Cardiac fibroblast (primary cell): ENCODE measurements around the gene STARD13.

Experiments
- DNase-seq, 2 donors: peaks; one replicate each; pipeline versions ENCODE4 v3.0.0 to v3.0.0-alpha.2; 2010; ENCODE audit warnings: low read depth in 2 of 2
- H3K4me3 ChIP-seq, 2 donors: replicated peaks in 1 of 2; 1 replicate in 1 of 2; 2 replicates in 1 of 2; pipeline ENCODE4 v1.5.1; 2011; ENCODE audit warnings: low read depth in 2 of 2, low read length in 2 of 2, mild to moderate bottlenecking in 2 of 2, moderate library complexity in 1 of 2
- TF ChIP-seq, protein P1 (sequence below): IDR thresholded peaks from one replicate; pipeline ENCODE4 v1.5.1; 2011; ENCODE audit warnings: low read depth, mild to moderate bottlenecking, low read length, inconsistent platforms

STARD13 gene

DNA sequence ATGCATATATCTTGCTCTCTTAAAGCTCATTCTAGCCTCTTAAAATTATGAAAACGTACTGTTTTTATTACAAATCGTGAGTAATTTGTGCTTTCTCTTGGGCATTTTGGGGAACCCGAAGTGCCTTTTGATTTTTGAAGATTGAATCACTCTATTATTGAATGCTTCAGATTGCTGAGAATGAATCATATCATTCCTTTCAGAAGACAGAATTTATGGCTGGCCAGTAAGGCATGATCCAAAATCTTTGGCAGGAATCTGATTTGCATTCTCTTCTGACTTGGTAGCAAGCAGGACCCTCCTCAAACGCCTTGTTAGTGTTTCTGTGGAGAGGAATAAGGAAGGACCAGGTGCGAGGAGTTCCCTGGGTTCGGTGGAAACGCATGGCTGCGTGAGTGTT is 49.5 kb downstream of the STARD13 start:
- no peak overlapping the region for H3K4me3 ChIP-seq
- TF ChIP-seq, protein P1, sequence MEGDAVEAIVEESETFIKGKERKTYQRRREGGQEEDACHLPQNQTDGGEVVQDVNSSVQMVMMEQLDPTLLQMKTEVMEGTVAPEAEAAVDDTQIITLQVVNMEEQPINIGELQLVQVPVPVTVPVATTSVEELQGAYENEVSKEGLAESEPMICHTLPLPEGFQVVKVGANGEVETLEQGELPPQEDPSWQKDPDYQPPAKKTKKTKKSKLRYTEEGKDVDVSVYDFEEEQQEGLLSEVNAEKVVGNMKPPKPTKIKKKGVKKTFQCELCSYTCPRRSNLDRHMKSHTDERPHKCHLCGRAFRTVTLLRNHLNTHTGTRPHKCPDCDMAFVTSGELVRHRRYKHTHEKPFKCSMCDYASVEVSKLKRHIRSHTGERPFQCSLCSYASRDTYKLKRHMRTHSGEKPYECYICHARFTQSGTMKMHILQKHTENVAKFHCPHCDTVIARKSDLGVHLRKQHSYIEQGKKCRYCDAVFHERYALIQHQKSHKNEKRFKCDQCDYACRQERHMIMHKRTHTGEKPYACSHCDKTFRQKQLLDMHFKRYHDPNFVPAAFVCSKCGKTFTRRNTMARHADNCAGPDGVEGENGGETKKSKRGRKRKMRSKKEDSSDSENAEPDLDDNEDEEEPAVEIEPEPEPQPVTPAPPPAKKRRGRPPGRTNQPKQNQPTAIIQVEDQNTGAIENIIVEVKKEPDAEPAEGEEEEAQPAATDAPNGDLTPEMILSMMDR, result no peak
- peak; percentile 64 to 92 for DNase-seq

DNA sequence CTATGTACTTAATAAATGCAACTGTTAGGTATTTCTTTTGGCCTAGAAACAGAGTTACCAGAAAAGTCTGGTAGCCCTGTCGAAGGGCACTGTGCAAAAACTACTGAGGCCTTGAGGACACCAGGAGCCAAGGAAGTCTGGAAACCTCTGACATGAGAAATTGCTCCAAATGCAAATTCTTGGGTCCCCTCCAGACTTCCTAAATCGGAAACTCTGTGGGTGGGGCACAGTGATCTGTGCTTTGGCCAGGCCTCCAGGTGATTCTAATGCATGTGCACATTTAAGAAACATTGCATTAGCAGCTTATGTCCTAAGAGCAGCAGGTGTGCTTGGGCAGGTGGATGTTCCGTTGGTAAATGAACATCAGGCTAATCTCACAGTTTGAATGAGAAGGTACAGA is 50.0 kb downstream of the STARD13 start:
- TF ChIP-seq, protein P1, result no peak
- DNase-seq, result peak in 1 of 2 donors; percentile 67
- H3K4me3 ChIP-seq, result no peak overlapping the region

DNA sequence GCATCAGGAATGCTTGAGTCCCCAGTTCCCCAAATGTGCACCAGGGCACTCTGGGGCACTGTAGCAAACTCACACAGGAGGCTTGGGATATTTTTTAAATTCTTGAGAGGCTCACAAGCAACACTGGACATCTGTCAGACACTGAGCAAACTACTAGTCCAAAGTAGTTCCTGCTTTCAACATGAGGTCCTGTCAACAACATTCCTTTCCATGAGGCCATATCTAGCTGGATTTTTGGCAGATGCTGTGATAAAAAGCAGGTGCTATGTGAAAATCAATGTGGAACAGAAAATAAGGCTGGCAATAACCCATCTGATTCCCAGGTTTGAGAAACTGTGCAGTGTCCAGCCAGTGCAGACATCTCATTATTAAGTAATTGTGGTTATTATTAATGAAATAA is 50.5 kb downstream of the STARD13 start:
- DNase-seq, result peak; percentile 44 to 79
- TF ChIP-seq, protein P1, result peak; percentile 18
- H3K4me3 ChIP-seq, result no peak overlapping the region

DNA sequence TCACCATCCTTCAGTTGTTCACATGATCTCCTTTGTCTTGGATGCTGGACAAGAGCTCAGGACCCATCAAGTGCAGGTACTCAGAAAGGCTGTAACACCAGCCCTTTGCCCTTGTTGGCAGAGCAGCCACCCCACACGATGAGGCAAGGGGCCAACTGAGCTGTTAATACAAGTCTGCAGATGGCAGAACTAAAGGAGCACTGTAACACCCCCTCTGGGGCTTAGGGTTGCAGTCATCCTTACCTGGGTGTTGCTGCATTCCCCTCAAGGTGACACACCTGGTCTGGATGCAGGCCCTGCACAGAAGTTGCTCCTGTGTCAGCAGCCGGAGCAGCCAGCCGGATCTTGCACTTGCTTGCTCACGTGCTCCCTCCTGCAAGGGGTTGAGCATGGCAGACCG is 52.0 kb downstream of the STARD13 start:
- DNase-seq, result no peak
- H3K4me3 ChIP-seq, result no peak overlapping the region
- TF ChIP-seq, protein P1, result no peak

DNA sequence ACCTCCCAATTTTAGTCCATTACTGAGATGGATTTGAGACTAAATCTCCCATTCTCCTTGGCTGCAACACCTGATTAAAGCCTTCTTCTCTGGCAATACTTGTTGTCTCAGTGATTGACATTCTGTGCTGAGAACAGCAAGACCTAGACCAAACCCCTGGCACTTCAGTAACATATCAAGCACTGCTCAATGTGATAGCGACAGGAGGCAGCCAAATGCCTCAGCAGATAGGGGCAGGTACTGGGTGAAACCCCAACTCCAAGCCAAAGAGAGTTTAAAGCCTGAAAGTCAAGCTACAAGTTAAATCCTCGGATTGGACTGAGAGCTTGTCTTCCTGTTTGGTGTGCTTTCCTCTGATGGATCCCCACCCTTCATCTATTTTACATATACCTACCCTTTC is 52.7 kb downstream of the STARD13 start:
- TF ChIP-seq, protein P1, result no peak
- no peak overlapping the region for H3K4me3 ChIP-seq
- no peak for DNase-seq

DNA sequence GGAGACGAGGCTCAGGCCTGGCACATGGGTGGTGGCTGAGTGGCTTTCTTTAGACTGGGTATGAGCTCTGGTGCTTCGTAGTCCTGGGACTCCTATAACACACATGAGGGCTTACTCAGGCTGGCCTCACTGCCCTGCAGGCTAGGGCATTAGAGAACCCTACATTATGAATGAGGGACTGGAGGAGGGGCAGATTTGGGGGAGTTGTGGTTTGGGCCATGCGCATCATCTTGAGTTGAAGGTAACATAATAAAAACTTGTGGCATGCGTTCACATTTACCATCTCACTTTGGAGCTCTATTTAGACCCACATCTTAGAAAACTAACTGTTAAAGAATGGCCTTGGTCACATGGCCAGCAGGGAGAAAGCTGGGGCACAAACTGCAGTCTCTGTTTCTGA is 54.2 kb downstream of the STARD13 start:
- no peak overlapping the region for H3K4me3 ChIP-seq
- DNase-seq, result no peak
- TF ChIP-seq, protein P1, result no peak

DNA sequence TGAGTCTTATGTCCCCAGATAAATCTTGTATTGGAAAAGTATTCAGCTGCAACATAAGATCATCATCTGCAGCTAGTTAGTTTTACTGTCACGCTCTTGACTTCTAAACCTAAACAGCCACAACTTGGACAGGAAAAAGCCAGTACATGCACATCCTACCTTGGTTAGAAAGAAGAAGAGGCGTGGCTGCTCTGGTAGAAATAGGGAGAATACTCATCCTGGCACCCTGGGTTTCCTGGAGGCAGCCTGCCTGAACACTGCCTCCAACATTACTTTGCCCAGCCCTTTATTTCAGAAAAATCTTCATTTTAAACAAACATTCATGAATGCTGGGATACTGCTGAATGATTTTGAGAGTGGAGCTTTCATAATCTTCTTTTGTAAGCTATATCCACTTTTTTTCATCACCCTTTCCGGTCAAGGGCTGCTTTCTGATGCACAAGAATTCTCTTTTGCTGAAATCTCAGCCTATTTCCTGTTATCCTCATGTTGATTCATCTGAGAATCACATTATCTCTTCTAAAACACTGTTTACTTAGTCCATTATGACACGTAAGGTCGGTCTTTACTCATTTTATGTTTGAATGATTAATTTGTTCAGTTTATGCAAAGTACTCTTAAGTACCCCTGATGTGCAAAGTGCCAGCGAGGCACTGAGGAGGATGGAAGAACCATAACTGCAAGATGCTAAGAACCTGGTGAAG is 55.2 kb downstream of the STARD13 start:
- DNase-seq, result peak; percentile 67 to 87
- H3K4me3 ChIP-seq, result peak overlapping the region in 1 of 2 donors; percentile 40
- TF ChIP-seq, protein P1, result no peak
